Ovary (tissue), 3 donors: ENCODE results near the gene PRSS27.

ENCODE experiments used
- POLR2A ChIP-seq: fragments of 450-650 bp; IDR thresholded peaks from one replicate; pipeline ENCODE4 v1.6.1; 2017; ENCODE audit warnings: antibody characterized with exemption, mild to moderate bottlenecking, moderate library complexity
- TF ChIP-seq, protein P1 (sequence below), 3 donors: fragments of 450-650 bp in 2 of 3; fragments of 200-600 bp in 1 of 3; IDR thresholded peaks; one replicate each; pipeline versions ENCODE4 v1.5.1 to v1.8.0; 2016 to 2022; ENCODE audit warnings: antibody characterized with exemption in 3 of 3, mild to moderate bottlenecking in 1 of 3
- donor health status: DM: no; HTN: no; CAD: no.

DNA sequence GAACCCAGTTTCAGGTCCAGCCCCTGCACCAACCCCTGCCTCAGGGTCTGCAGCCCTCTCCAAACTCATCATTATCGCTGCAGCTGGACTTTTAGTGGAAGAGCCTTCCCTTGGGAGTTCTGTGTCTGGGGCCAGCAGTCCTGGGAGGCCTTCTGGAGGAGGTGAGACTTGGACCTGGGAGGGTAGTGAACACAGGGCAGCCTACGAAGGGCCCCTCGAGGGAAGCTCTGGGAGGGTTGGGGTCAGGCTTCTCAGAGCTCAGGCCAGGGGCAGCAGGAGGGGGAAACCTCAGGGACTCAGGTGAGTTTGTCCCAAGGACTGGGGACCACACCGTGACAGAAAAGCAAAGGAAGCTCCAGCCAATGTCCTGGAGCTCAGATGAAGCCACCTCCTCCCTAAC lies 21.1 kb upstream of the PRSS27 start:
- TF ChIP-seq POLR2A: no peak
- TF ChIP-seq, protein P1, sequence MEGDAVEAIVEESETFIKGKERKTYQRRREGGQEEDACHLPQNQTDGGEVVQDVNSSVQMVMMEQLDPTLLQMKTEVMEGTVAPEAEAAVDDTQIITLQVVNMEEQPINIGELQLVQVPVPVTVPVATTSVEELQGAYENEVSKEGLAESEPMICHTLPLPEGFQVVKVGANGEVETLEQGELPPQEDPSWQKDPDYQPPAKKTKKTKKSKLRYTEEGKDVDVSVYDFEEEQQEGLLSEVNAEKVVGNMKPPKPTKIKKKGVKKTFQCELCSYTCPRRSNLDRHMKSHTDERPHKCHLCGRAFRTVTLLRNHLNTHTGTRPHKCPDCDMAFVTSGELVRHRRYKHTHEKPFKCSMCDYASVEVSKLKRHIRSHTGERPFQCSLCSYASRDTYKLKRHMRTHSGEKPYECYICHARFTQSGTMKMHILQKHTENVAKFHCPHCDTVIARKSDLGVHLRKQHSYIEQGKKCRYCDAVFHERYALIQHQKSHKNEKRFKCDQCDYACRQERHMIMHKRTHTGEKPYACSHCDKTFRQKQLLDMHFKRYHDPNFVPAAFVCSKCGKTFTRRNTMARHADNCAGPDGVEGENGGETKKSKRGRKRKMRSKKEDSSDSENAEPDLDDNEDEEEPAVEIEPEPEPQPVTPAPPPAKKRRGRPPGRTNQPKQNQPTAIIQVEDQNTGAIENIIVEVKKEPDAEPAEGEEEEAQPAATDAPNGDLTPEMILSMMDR (IDR thresholded peaks at IDR 0.05): no peak
